Measurements from ENCODE around the gene LRRC52. TPM values are rescaled to one million over a fixed set of nuclear protein-coding genes. Genes with fewer than 3 reads are reported as not detected.

The LRRC52 gene
- total and polyA plus RNA-seq, 2 of the 13 experiments (the other 11 are each of a cell fraction or from before 2014, with no cell fraction given), result not detected

DNA sequence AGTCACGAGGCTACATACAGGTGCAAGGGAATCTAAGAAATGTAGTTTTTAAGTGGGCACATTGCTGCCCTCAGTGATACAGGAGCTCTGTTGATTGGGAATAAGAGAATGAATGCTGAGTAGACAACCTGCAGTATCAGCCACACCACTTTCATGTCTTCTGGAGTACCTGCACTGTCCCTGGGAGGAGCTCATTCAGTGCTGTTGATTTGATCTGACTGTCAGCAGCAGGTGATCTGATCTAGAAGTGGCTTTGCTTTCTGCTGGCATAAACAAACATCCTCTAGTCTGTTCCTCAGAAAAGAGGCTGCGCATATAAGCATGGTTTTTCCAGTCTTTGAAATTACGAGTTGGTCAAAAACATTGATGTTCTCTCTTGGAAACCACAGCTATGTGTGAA is 35.5 kb upstream of the LRRC52 start:
- Histone ChIP-seq H3K9me3 (ENCODE audit: low read length) (no peaks in the 10 kb centered on the region), H3K4me1 (ENCODE audit: insufficient read depth, low read length) (no peaks in the 10 kb centered on the region), H3K9ac (ENCODE audit: insufficient read depth, low read depth, low read length) (no peak overlapping the region), H4K20me1 (ENCODE audit: insufficient read depth, low read length) (no peaks in the 10 kb centered on the region), H2AFZ (ENCODE audit: low read length) (no peak overlapping the region), H3K27me3 (ENCODE audit: control insufficient read depth in 1 of 2, insufficient read depth in 2 of 2, low read length in 2 of 2) (no peaks in the 10 kb centered on the region), H3K79me2 (ENCODE audit: insufficient read depth, low read length) (no peaks in the 10 kb centered on the region), H3K36me3 (replicated peaks in 1 of 2; ENCODE audit: control insufficient read depth in 1 of 2, insufficient read depth in 2 of 2, low read length in 2 of 2) (no peaks in the 10 kb centered on the region), H3K27ac (ENCODE audit: extremely low read length, insufficient read depth, low read length) (no peak overlapping the region), H3K4me3 (replicated peaks in 1 of 3; ENCODE audit: insufficient read depth in 1 of 3, low read depth in 2 of 3, low read length in 3 of 3) (no peak overlapping the region), H3K4me2 (ENCODE audit: low read depth, low read length) (no peak overlapping the region)
- no TSS peak for BruUV-seq (replicated peaks)
- WGBS (ENCODE audit: low lambda C conversion rate), result 40% methylated on average over 3 of the region's 3 CpGs
- POLR2A ChIA-PET, result no interaction called here
- TF ChIP-seq NR3C1 (CRISPR knock-in tag; IDR thresholded peaks at IDR 0.05) (no peak), SNAPC2 (CRISPR knock-in tag; IDR thresholded peaks at IDR 0.05) (no peak), HES4 (CRISPR knock-in tag; IDR thresholded peaks at IDR 0.05; ENCODE audit: borderline replicate concordance) (no peak), ZNF589 (CRISPR knock-in tag; conservative IDR thresholded peaks at IDR 0.05) (no peak), TRIM24 (CRISPR knock-in tag; IDR thresholded peaks at IDR 0.05) (no peak), PCBP2 (optimal IDR thresholded peaks at IDR 0.05; ENCODE audit: low read depth, low read length, poor library complexity, severe bottlenecking) (no peak)
- TF ChIP-seq, protein P1, sequence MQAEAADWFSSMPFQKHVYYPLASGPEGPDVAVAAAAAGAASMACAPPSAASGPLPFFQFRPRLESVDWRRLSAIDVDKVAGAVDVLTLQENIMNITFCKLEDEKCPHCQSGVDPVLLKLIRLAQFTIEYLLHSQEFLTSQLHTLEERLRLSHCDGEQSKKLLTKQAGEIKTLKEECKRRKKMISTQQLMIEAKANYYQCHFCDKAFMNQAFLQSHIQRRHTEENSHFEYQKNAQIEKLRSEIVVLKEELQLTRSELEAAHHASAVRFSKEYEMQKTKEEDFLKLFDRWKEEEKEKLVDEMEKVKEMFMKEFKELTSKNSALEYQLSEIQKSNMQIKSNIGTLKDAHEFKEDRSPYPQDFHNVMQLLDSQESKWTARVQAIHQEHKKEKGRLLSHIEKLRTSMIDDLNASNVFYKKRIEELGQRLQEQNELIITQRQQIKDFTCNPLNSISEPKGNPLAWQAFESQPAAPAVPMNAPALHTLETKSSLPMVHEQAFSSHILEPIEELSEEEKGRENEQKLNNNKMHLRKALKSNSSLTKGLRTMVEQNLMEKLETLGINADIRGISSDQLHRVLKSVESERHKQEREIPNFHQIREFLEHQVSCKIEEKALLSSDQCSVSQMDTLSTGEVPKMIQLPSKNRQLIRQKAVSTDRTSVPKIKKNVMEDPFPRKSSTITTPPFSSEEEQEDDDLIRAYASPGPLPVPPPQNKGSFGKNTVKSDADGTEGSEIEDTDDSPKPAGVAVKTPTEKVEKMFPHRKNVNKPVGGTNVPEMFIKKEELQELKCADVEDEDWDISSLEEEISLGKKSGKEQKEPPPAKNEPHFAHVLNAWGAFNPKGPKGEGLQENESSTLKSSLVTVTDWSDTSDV (CRISPR knock-in tag; IDR thresholded peaks at IDR 0.05), result no peak
- TF ChIP-seq, protein P2, sequence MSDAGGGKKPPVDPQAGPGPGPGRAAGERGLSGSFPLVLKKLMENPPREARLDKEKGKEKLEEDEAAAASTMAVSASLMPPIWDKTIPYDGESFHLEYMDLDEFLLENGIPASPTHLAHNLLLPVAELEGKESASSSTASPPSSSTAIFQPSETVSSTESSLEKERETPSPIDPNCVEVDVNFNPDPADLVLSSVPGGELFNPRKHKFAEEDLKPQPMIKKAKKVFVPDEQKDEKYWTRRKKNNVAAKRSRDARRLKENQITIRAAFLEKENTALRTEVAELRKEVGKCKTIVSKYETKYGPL (CRISPR knock-in tag; IDR thresholded peaks at IDR 0.05), result no peak
- TF ChIP-seq, protein P3, sequence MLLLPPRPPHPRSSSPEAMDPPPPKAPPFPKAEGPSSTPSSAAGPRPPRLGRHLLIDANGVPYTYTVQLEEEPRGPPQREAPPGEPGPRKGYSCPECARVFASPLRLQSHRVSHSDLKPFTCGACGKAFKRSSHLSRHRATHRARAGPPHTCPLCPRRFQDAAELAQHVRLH (CRISPR knock-in tag; IDR thresholded peaks at IDR 0.05; ENCODE audit: borderline replicate concordance, low read depth), result no peak
- FAIRE-seq (no peak), DNase-seq (ENCODE audit: low spot score) (no peak), ATAC-seq (no peak)
- intact Hi-C loops (cut with micrococcal nuclease; ENCODE audit: unreplicated experiment), result no loop called here
- CTCF ChIA-PET (ENCODE audit: low intra/inter-chr PET ratio, low total read pairs), result no interaction called here
- in situ Hi-C loops (cut with HindIII; ENCODE audit: extremely low pct_ligation_motif_present, low pct_unique_long_range_greater_than_20kb), result no loop called here

Measured in HepG2 (cell line).